ENCODE measurements around the gene OMA1.

- TF ChIP-seq CTCF (IDR thresholded peaks at IDR 0.05) (no peak), POLR2A (IDR thresholded peaks at IDR 0.05) (no peak)
These were observed 77.5 kb downstream of the OMA1 start for GRCh38 chr1:58469016-58469415.

All from ovary (tissue), 3 donors.